Measurements from ENCODE around the gene IL6R.
"Not testable (repeated sequence)": the region's sequence is repeated elsewhere in the genome, so short reads cannot be mapped to it uniquely, and the experiment has no call there.

IL6R gene

GRCh38 chr1:154483941-154484803 is 79.0 kb downstream of the IL6R start:
- DNase-seq (ENCODE audit: low read depth) = peak; percentile 53

GRCh38 chr1:154485106-154485505 is 80.0 kb downstream of the IL6R start:
- DNase-seq (ENCODE audit: low read depth) = no peak

- no peak for DNase-seq (ENCODE audit: low read depth)
Measured at GRCh38 chr1:154485910-154486496, 80.9 kb downstream of the IL6R start.

GRCh38 chr1:154486756-154487155 is 81.6 kb downstream of the IL6R start:
- DNase-seq (ENCODE audit: low read depth) = not testable (repeated sequence)

- no peak for DNase-seq (ENCODE audit: low read depth)
Measured at GRCh38 chr1:154488922-154489321, 83.8 kb downstream of the IL6R start.

- no peak for DNase-seq (ENCODE audit: low read depth)
Measured at GRCh38 chr1:154489695-154490274, 84.6 kb downstream of the IL6R start.

GRCh38 chr1:154490317-154490716 is 85.2 kb downstream of the IL6R start:
- DNase-seq (ENCODE audit: low read depth) = no peak

- DNase-seq (ENCODE audit: low read depth) = no peak
Measured at GRCh38 chr1:154492115-154492514, 87.0 kb downstream of the IL6R start.

GRCh38 chr1:154493276-154493675 is 88.1 kb downstream of the IL6R start:
- no peak for DNase-seq (ENCODE audit: low read depth)

GRCh38 chr1:154495496-154496273 is 90.5 kb downstream of the IL6R start:
- DNase-seq (ENCODE audit: low read depth) = no peak

GRCh38 chr1:154496383-154496782 is 91.2 kb downstream of the IL6R start:
- DNase-seq (ENCODE audit: low read depth) = no peak

- no peak for DNase-seq (ENCODE audit: low read depth)
Measured at GRCh38 chr1:154497026-154497806, 92.1 kb downstream of the IL6R start.

GRCh38 chr1:154499446-154499845 is 94.3 kb downstream of the IL6R start:
- no peak for DNase-seq (ENCODE audit: low read depth)

- no peak for DNase-seq (ENCODE audit: low read depth)
Measured at GRCh38 chr1:154500533-154500932, 95.4 kb downstream of the IL6R start.

GRCh38 chr1:154501423-154502065 is 96.4 kb downstream of the IL6R start:
- DNase-seq (ENCODE audit: low read depth) = no peak

- DNase-seq (ENCODE audit: low read depth) = no peak
Measured at GRCh38 chr1:154502066-154502743, 97.1 kb downstream of the IL6R start, which contains the start of the genes SHE and TDRD10. SHE (minus strand) TSS chr1:154502412; CDS start chr1:154502026, 386 bp downstream. TDRD10 (plus strand) TSS chr1:154502219; CDS start chr1:154506904, 4,685 bp downstream.

GRCh38 chr1:154502744-154503115 is 97.6 kb downstream of the IL6R start:
- DNase-seq (ENCODE audit: low read depth) = no peak

- no peak for DNase-seq (ENCODE audit: low read depth)
Measured at GRCh38 chr1:154503898-154504297, 98.8 kb downstream of the IL6R start.

GRCh38 chr1:154512760-154513159 is 107.6 kb downstream of the IL6R start:
- no peak for DNase-seq (ENCODE audit: low read depth)

- DNase-seq (ENCODE audit: low read depth) = no peak
Measured at GRCh38 chr1:154514066-154514553, 109.0 kb downstream of the IL6R start.
